Endothelial cell of umbilical vein (primary cell): ENCODE results near the gene TFF2. TPM values are rescaled to one million over a fixed set of nuclear protein-coding genes. Genes with fewer than 3 reads are reported as not detected.

Experiments used
- BruUV-seq: library from RNA; stranded (reverse); fragments of 400-500 nt; replicated peaks from 2 replicates; lab custom pipeline; 2021; lab: Mats Ljungman, UMichigan
- CTCF ChIA-PET: fragments of 300-600, 350-600 bp; sonication (Branson Sonifier 250); formaldehyde crosslinking; loops from one replicate; lab custom pipeline; 2021; ENCODE audit warnings: antibody characterized with exemption, inconsistent platforms; lab: Charles Lee
- POLR2A ChIA-PET: fragments of 300-600, 350-600 bp; sonication (Branson Sonifier 250); formaldehyde crosslinking; loops from one replicate; lab custom pipeline; 2021; ENCODE audit warnings: antibody characterized with exemption, inconsistent platforms; lab: Charles Lee
- DNase-seq: peaks from one replicate; pipeline ENCODE4 v3.0.0-alpha.2; 2011; ENCODE audit warnings: low read depth, low spot score
- FAIRE-seq: peaks from 2 replicates; lab custom pipeline; 2011; peaks lifted over from hg19 to GRCh38; lab: Jason Lieb, UNC
- H2AFZ ChIP-seq: 2 replicates; pipeline ENCODE4 v1.6.0; 2012; ENCODE audit warnings: low read depth, low read length, control low read depth, inconsistent platforms
- H3K27ac ChIP-seq: 2 replicates; pipeline ENCODE4 v1.5.1; 2011; ENCODE audit warnings: low read depth, mild to moderate bottlenecking, control low read depth, low read length, moderate library complexity; ENCODE audit not compliant: insufficient read depth
- H3K27me3 ChIP-seq, 2 experiments: 2 replicates each; pipeline versions ENCODE4 v1.6.0 to v1.6.1; 2011; ENCODE audit warnings: low read length in 2 of 2, mixed read lengths in 1 of 2; ENCODE audit not compliant: control insufficient read depth in 2 of 2, insufficient read depth in 2 of 2
- H3K36me3 ChIP-seq, 2 experiments: 2 replicates in 1 of 2; 3 replicates in 1 of 2; pipeline ENCODE4 v1.5.1; 2011; ENCODE audit warnings: low read length in 2 of 2, mild to moderate bottlenecking in 1 of 2, moderate library complexity in 1 of 2; ENCODE audit not compliant: control insufficient read depth in 2 of 2, insufficient read depth in 2 of 2; ENCODE audit errors: extremely low read depth in 1 of 2
- H3K4me1 ChIP-seq: 3 replicates; pipeline ENCODE4 v1.5.1; 2011; ENCODE audit warnings: mild to moderate bottlenecking, low read length; ENCODE audit not compliant: control insufficient read depth, insufficient read depth; ENCODE audit errors: extremely low read depth
- H3K4me2 ChIP-seq: 2 replicates; pipeline ENCODE4 v1.6.1; 2011; ENCODE audit warnings: low read length, control low read depth, mixed read lengths; ENCODE audit not compliant: insufficient read depth
- H3K4me3 ChIP-seq, 3 experiments: fragments of 200-600 bp in 1 of 3; sonication (generic), shearing (Covaris generic) in 1 of 3; replicated peaks in 1 of 3; 2 replicates each; pipeline ENCODE4 v1.5.1; 2011 to 2016; ENCODE audit warnings: control low read depth in 3 of 3, low read length in 3 of 3, mild to moderate bottlenecking in 2 of 3, inconsistent platforms in 1 of 3, low read depth in 1 of 3, moderate library complexity in 1 of 3; ENCODE audit not compliant: insufficient read depth in 1 of 3
- H3K79me2 ChIP-seq: 2 replicates; pipeline ENCODE4 v1.6.0; 2012; ENCODE audit warnings: low read length, inconsistent platforms; ENCODE audit not compliant: control insufficient read depth, insufficient read depth
- H3K9ac ChIP-seq: replicated peaks from 2 replicates; pipeline ENCODE3; 2011; ENCODE audit warnings: low read length, control low read depth; ENCODE audit not compliant: insufficient read depth; ENCODE audit errors: extremely low read depth
- H3K9me1 ChIP-seq: replicated peaks from 3 replicates; pipeline ENCODE4 v1.6.0; 2011; ENCODE audit warnings: mild to moderate bottlenecking, low read length; ENCODE audit not compliant: control insufficient read depth, insufficient read depth; ENCODE audit errors: extremely low read depth
- H3K9me3 ChIP-seq: replicated peaks from 2 replicates; pipeline ENCODE4 v1.5.1; 2012; ENCODE audit warnings: low read length, inconsistent platforms; ENCODE audit not compliant: control insufficient read depth, insufficient read depth
- H4K20me1 ChIP-seq: replicated peaks from 2 replicates; pipeline ENCODE3; 2011; ENCODE audit warnings: mild to moderate bottlenecking, low read length; ENCODE audit not compliant: control insufficient read depth, insufficient read depth; ENCODE audit errors: extremely low read depth
- CTCF ChIP-seq, 2 donors: IDR thresholded peaks; 1 replicate in 1 of 2; 2 replicates in 1 of 2; pipeline ENCODE4 v1.5.1; 2011; ENCODE audit warnings: low read length in 2 of 2, mild to moderate bottlenecking in 2 of 2, moderate library complexity in 2 of 2, control low read depth in 1 of 2, inconsistent platforms in 1 of 2, low read depth in 1 of 2; ENCODE audit not compliant: insufficient read depth in 1 of 2; ENCODE audit errors: extremely low read depth in 1 of 2
- EZH2 ChIP-seq: IDR thresholded peaks from 2 replicates; pipeline ENCODE4 v1.6.1; 2012; ENCODE audit warnings: borderline replicate concordance, low read depth, mild to moderate bottlenecking, moderate library complexity, low read length, inconsistent platforms; ENCODE audit not compliant: severe bottlenecking
- FOS ChIP-seq: IDR thresholded peaks from 2 replicates; pipeline ENCODE4 v1.6.1; 2011; ENCODE audit warnings: mild to moderate bottlenecking, low read length, moderate library complexity, borderline replicate concordance; ENCODE audit not compliant: insufficient read depth
- GATA2 ChIP-seq: IDR thresholded peaks from 2 replicates; pipeline ENCODE4 v1.7.0; 2011; ENCODE audit warnings: low read depth, mild to moderate bottlenecking, moderate library complexity, mixed read lengths, low read length; ENCODE audit not compliant: insufficient read length, insufficient read depth
- MAX ChIP-seq: IDR thresholded peaks from 2 replicates; pipeline ENCODE4 v1.6.1; 2011; ENCODE audit not compliant: insufficient read depth, insufficient read length
- MYC ChIP-seq: IDR thresholded peaks from one replicate; pipeline ENCODE4 v1.6.1; 2011; ENCODE audit warnings: mild to moderate bottlenecking, low read depth, low read length
- POLR2A ChIP-seq: IDR thresholded peaks from 2 replicates; pipeline ENCODE4 v1.6.1; 2012; ENCODE audit warnings: low read depth, mild to moderate bottlenecking, control low read depth, low read length
- dilution Hi-C: fragments of 300-500 bp; cut with MboI; formaldehyde crosslinking; loops from one replicate; pipeline ENCODE4 v1.15.0; 2019; ENCODE audit warnings: low sequenced_read_pairs; ENCODE audit not compliant: extremely low pct_ligation_motif_present
- intact Hi-C: fragments of 100-400 bp; cut with micrococcal nuclease; formaldehyde crosslinking; loops from one replicate; pipeline ENCODE4 v1.10.0; 2022
- polyA plus RNA-seq, 4 experiments: library from polyadenylated mRNA; depleted of rRNA in 3 of 4; stranded (reverse) in 3 of 4; unstranded in 1 of 4; fragments of >200 nt; gene quantifications; 2 replicates each; pipeline versions ENCODE4 v1.2.1 to v1.2.3, GENCODE V29; 2011 to 2012; ENCODE audit warnings: missing spikeins in 1 of 4
- total RNA-seq: library from RNA; stranded (reverse); gene quantifications from 2 replicates; pipeline ENCODE4 v1.2.3, GENCODE V29; 2021

Gene TFF2
- total and polyA plus RNA-seq, 2 donors (not counting 3 experiments of a cell fraction or from before 2014, with no cell fraction given) = not detected

GRCh38 chr21:42392731-42393442 lies 42.1 kb upstream of the TFF2 start:
- dilution Hi-C loops = no loop called here

More at GRCh38 chr21:42392731-42393442, 42.1 kb upstream of the TFF2 start:
- ChIA-PET POLR2A (no interaction called here), CTCF (interaction anchor here (1.1 to 2.2 kb wide), 3 partner anchors 11 to 248 kb away, joined by 3 to 6 read pairs (median 5); no protein-coding TSS in a partner anchor)
- Histone ChIP-seq H3K27ac (no peak overlapping the region), H3K9ac (no peak overlapping the region), H3K4me1 (no peaks in the 10 kb centered on the region), H3K27me3 (peaks cover 2 to 36% of the 10 kb centered on the region in 2 experiments), H2AFZ (no peak overlapping the region), H3K4me3 (no peak overlapping the region), H4K20me1 (no peaks in the 10 kb centered on the region), H3K9me3 (no peaks in the 10 kb centered on the region), H3K9me1 (no peaks in the 10 kb centered on the region), H3K36me3 (no peaks in the 10 kb centered on the region), H3K4me2 (peak overlapping the region; percentile 22), H3K79me2 (no peaks in the 10 kb centered on the region)
- DNase-seq (peak; percentile 58), FAIRE-seq (peak; percentile 69)
- intact Hi-C loops = no loop called here
- no TSS peak for BruUV-seq
- TF ChIP-seq FOS = no peak
- TF ChIP-seq GATA2 = no peak
- no peak for TF ChIP-seq MAX
- TF ChIP-seq EZH2 = no peak
- no peak for TF ChIP-seq MYC
- no peak for TF ChIP-seq CTCF (IDR thresholded peaks at IDR 0.05; ENCODE audit: extremely low read depth in 1 of 2, insufficient read depth in 1 of 2, low read depth in 1 of 2, low read length in 2 of 2)
- no peak for TF ChIP-seq POLR2A
